HL-60 (cell line): ENCODE results near the gene CAMK2B.

Source experiments
- GABPA ChIP-seq: IDR thresholded peaks from 2 replicates; pipeline ENCODE4 v1.6.1; 2012; ENCODE audit warnings: low read depth
- POLR2AphosphoS5 ChIP-seq: IDR thresholded peaks from 2 replicates; pipeline ENCODE4 v1.6.1; 2012; ENCODE audit warnings: low read depth
- SPI1 ChIP-seq: IDR thresholded peaks from 2 replicates; pipeline ENCODE4 v1.6.1; 2012; ENCODE audit warnings: low read depth, mild to moderate bottlenecking, borderline replicate concordance
- TF ChIP-seq, protein P1 (sequence below): IDR thresholded peaks from one replicate; pipeline ENCODE4 v1.5.1; 2011; ENCODE audit warnings: low read length, control low read depth, inconsistent platforms; ENCODE audit not compliant: insufficient read depth
- TF ChIP-seq, protein P2 (sequence below): IDR thresholded peaks from 2 replicates; pipeline ENCODE4 v1.6.1; 2012; ENCODE audit warnings: low read depth; ENCODE audit not compliant: insufficient replicate concordance

DNA sequence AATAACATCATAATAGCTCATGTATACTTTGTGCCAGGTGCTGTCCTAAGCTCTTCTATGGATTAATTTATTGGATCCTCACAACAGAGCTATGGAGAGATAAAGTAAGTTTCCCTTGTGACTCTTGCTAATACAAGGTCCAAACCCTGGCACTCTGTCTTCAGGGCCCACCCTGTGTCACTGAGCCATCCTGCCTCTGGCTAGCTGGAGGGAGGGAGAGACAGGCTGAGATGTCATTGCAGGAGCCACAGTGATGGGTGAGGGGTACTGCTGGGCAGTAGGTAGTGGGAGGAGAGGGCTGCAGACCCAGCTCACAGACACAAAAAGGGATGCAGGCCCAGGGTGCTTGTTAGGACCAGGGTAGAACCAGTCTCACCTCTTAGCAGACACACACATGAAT, 153.0 kb downstream of the CAMK2B start:
- TF ChIP-seq, protein P1, sequence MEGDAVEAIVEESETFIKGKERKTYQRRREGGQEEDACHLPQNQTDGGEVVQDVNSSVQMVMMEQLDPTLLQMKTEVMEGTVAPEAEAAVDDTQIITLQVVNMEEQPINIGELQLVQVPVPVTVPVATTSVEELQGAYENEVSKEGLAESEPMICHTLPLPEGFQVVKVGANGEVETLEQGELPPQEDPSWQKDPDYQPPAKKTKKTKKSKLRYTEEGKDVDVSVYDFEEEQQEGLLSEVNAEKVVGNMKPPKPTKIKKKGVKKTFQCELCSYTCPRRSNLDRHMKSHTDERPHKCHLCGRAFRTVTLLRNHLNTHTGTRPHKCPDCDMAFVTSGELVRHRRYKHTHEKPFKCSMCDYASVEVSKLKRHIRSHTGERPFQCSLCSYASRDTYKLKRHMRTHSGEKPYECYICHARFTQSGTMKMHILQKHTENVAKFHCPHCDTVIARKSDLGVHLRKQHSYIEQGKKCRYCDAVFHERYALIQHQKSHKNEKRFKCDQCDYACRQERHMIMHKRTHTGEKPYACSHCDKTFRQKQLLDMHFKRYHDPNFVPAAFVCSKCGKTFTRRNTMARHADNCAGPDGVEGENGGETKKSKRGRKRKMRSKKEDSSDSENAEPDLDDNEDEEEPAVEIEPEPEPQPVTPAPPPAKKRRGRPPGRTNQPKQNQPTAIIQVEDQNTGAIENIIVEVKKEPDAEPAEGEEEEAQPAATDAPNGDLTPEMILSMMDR, result no peak
- TF ChIP-seq POLR2AphosphoS5, result no peak
- TF ChIP-seq, protein P2, sequence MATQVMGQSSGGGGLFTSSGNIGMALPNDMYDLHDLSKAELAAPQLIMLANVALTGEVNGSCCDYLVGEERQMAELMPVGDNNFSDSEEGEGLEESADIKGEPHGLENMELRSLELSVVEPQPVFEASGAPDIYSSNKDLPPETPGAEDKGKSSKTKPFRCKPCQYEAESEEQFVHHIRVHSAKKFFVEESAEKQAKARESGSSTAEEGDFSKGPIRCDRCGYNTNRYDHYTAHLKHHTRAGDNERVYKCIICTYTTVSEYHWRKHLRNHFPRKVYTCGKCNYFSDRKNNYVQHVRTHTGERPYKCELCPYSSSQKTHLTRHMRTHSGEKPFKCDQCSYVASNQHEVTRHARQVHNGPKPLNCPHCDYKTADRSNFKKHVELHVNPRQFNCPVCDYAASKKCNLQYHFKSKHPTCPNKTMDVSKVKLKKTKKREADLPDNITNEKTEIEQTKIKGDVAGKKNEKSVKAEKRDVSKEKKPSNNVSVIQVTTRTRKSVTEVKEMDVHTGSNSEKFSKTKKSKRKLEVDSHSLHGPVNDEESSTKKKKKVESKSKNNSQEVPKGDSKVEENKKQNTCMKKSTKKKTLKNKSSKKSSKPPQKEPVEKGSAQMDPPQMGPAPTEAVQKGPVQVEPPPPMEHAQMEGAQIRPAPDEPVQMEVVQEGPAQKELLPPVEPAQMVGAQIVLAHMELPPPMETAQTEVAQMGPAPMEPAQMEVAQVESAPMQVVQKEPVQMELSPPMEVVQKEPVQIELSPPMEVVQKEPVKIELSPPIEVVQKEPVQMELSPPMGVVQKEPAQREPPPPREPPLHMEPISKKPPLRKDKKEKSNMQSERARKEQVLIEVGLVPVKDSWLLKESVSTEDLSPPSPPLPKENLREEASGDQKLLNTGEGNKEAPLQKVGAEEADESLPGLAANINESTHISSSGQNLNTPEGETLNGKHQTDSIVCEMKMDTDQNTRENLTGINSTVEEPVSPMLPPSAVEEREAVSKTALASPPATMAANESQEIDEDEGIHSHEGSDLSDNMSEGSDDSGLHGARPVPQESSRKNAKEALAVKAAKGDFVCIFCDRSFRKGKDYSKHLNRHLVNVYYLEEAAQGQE, result no peak
- no peak for TF ChIP-seq GABPA
- no peak for TF ChIP-seq SPI1
